ENCODE measurements around the gene FAM181B.
"Not testable (repeated sequence)": the region's sequence is repeated elsewhere in the genome, so short reads cannot be mapped to it uniquely, and the experiment has no call there.

Gene FAM181B

DNA sequence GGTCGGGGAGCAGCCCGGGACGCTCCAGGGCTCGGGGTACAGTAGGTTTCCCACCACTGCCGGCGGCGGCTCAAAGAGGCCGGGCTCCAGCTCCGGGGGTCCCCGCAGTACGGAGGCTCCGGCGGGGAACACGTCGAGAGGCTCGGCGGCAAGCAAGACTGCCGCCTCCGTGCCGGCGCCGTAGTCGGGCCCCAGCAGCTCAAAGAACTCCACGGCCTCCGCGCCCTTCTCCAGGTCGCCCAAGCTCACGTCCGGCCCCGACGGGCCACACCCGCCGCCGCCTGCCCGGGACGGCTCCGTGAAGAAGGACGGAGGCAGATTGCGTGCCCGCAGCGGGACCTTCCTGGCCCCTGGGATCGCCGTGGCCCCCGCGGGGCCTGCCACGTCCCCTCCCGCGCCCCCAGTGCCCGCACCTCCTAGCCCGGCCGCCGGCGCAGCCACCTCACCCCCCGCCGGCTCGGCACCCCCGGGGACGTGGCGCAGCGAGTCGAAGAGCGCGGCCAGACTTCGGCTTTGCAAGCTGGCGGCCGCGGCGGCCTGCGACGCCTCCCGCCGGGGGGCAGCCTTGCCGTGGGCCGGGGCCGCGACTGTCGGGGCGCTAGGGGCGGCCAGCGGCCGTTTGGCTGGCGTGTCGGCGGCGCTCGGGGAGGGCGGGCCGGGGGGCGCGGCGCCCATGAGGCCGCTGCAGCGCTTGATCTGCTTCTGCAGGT is 775 bp downstream of the FAM181B start:
- DNase-seq: no peak

DNA sequence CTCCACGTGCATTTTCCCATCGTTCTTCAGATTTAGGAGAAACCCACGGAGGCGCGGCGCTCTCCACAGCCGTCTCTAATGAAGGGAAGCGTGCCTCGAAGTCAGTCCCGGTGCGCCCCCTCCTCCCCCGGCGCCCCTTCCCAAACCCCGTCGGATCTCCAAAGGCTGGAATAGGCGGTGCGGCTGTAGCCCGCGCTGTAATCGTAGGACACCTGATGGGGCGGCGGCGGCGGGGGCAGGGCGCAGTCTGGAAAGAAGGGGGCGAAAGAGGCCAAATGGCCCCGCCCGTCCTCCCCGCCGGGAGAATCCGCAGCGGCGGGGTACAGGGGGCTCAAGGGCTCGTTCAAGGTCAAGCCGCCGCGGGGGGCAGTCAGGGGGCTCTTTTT is 1.3 kb downstream of the FAM181B start:
- no peak for DNase-seq

GRCh38 chr11:82731691-82732277 is 1.9 kb downstream of the FAM181B start:
- no peak for DNase-seq

DNA sequence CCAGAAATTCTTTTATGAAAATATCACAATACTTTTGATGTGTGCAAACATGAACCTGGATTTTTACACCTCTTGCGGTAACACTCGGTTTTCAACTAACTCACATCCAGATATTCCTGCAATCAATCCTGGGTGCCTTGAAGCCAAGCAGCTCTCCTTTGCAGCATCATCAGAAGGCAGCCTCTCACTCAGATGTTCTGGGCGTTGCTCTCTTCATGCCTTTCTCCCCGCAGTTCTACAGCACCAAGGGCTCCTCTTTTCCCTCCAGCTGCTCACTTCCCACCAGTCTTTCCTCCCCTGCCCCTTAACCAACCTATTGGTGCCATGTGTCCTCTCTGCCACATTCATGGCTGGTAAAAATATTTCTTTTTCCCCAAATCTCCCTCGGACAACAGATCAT is 2.9 kb downstream of the FAM181B start:
- no peak for DNase-seq

GRCh38 chr11:82730286-82730685 is 3.4 kb downstream of the FAM181B start:
- DNase-seq: no peak

- DNase-seq: no peak
Observed at GRCh38 chr11:82724026-82724425, 9.6 kb downstream of the FAM181B start.

- no peak for DNase-seq
Observed at GRCh38 chr11:82722231-82722630, 11.4 kb downstream of the FAM181B start.

GRCh38 chr11:82720267-82721065 is 13.2 kb downstream of the FAM181B start:
- DNase-seq: no peak

DNA sequence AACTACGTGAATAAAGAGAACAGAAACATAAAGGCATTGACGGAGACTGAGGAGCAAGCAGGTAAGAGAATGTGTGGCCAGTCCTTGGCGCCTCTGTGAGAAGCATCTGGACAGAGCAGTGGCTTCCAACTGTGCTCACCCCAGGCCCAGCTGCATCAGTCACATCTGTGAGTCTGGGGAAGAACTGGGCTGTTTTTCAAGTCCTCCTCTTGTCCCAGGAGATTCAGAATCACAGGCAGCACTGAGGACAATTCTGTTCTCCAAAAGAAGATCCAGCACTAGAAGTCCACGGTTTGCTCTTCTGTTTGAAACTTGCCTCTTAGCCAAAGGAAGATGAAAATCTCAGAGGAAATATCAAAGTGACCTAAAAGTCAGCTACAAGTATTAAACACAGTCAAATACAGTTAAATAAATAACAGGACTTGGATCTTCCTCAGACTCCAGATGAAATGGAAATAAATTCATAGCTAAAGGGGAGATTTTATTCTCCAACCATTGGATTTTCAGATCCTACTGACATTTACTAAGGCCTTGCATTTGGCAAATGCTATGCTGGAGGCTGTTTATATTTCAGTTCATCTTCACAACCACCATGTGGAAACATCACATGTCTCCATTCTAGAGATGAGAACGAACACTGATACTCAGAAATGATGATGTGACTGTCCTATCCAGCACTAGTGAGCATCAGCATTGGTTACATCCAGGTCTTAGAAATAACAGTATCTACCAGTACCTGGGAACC is 14.1 kb downstream of the FAM181B start:
- DNase-seq: no peak

DNA sequence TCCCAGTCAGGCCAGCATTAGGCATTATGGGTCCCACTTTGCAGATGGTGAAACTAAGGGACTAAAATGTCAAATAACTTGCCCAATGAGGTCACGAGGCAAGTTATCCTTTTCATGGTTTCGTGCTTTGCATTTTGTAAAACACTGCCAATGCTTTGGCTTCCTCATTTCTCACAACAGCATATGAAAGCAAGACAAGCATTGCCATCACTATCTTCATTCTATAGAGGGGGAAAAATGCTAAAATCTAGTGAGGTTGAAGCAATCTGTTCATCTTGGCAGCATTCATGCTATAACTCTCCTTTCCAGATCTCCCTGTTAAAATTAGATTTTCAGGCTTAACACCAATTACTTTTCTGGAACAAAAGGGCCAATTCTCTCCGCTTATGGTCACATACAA is 14.8 kb downstream of the FAM181B start:
- DNase-seq: no peak

GRCh38 chr11:82718307-82718706 is 15.4 kb downstream of the FAM181B start:
- peak; percentile 44 for DNase-seq

GRCh38 chr11:82714346-82715174 is 19.1 kb downstream of the FAM181B start:
- no peak for DNase-seq

- DNase-seq: no peak
Observed at GRCh38 chr11:82711648-82712047, 22.0 kb downstream of the FAM181B start.

DNA sequence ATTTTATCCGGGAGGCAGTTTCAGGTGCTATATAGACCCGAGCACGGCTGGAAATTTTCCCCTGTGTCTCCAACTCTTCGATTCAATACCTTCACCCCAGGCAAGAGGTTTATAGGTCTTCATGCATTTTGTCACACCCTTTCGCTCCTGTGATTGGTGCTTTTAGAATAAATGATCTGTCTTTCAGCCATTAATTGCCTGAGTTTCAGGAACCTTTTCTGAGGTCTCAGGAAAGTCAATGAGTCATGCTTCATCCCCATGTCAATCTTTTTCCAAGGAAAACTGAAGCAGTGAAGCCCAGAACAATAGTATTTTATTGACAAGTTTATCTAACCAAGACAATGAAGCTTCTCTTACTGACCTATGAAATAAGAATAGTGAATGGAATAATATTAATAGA is 29.9 kb downstream of the FAM181B start:
- no peak for DNase-seq

DNA sequence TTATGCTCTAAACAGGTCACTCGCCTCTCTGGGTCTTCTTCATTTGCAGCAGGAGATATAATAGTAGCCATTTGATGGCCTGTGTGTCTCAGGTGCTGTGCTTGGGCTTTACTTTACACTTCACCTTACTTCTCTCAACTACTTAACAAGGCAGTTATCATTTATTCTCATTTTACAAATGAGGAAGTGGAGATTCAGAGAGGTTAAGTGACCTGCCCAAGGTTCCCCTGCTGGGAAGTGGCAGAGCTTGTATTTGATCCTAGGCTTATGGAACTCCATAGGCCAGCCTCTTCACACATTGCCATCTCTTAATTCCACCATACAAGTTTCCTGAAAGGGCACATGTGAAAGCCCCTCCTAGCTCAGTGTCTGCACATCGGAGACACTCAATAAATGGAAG is 30.4 kb downstream of the FAM181B start:
- DNase-seq: no peak

- DNase-seq: peak; percentile 38
Observed at GRCh38 chr11:82701847-82702520, 31.7 kb downstream of the FAM181B start.

DNA sequence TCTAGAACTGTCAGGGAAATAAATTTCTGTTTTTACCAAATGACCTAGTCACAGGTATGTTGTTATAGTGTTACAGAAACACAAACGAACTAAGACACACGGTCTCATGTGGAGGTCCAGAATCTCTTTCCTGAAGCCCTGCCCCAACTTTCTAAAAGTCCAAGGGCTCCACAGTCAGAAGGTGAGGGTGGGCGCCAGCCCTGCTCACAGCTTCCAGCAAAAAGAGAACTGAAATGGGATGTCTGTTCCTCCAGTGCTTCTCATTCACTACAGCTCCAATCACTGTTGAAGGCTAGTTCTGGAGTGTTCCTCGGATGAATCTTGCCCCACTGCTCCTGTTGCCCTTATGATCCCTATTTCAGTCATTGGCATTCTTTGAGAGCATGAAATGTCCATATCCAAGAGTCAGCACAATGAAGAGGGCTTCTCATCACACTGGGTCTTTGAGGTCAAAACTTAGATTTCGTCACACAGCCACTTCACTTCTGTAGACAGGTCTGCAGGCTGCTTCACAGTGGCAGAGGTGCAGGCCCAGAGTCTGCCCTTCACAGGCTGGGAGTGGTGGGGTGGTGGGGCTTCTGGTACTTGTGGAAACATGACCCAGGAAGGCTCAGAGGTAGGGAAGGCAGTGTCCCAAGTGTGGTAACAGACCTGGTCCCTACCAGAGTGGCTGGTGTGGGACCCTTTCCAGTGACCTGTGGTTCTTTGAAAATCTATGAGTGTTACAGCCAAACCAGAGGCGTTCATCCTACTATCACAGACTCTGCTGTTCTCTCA is 34.9 kb downstream of the FAM181B start:
- DNase-seq: no peak

GRCh38 chr11:82692981-82693380 is 40.7 kb downstream of the FAM181B start:
- no peak for DNase-seq

DNA sequence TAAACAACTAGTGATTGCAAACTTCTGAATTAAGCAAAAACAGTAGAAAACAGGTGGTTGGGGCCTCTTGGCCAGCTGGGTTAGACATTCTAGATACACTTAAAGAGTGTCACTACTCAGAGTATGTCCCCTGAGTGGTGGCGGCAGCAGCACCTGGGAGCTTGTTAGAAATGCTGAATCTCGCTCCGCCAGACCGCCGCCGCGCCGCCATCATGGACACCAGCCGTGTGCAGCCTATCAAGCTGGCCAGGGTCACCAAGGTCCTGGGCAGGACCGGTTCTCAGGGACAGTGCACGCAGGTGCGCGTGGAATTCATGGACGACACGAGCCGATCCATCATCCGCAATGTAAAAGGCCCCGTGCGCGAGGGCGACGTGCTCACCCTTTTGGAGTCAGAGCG is 44.3 kb downstream of the FAM181B start:
- DNase-seq: not testable (repeated sequence)

- DNase-seq: no peak
Observed at GRCh38 chr11:82686211-82686610, 47.5 kb downstream of the FAM181B start.

DNA sequence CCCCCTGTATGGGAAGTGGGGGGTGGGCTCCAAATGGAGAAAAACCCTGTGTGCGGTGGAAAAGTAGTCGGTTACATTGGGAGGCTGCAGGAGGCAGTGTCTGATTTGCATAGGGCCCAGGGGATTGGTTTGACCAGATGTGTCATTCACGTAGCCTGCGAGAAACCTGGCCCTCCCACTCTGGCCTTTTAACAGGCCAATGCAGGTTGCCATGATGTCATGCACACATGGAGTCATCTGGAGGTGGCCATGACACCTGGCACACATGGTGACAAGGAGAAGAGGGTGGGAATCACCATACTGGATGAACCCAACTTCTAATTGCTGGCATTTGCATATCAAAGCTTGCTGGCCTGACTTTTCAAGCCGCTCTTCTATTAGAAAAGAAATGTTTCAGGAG is 50.6 kb downstream of the FAM181B start:
- DNase-seq: no peak
